Renal pelvis (tissue), 4 donors: Measurements from ENCODE around the gene CETP. TPM values are rescaled to one million over a fixed set of nuclear protein-coding genes. Genes with fewer than 3 reads are reported as not detected.
"Not testable (repeated sequence)": the region's sequence is repeated elsewhere in the genome, so short reads cannot be mapped to it uniquely, and the experiment has no call there.

Source experiments
- DNase-seq: peaks from one replicate; pipeline ENCODE4 v3.0.0-alpha.2; 2013
- polyA plus RNA-seq, 3 donors: library from polyadenylated mRNA; unstranded; fragments of 120-200 nt; gene quantifications; one replicate each; pipeline ENCODE4 v1.2.1, GENCODE V29; 2013; ENCODE audit not compliant: insufficient read length in 3 of 3

The CETP gene
- polyA plus RNA-seq, 3 donors: 10.2 to 12.1 (median 10.5) TPM

- DNase-seq: peak; percentile 63
Measured at GRCh38 chr16:56932721-56933619, 28.8 kb upstream of the CETP start.

- no peak for DNase-seq
Measured at GRCh38 chr16:56933828-56934598, 27.7 kb upstream of the CETP start.

- DNase-seq: not testable (repeated sequence)
Measured at GRCh38 chr16:56934599-56935145, 27.1 kb upstream of the CETP start.

- DNase-seq: no peak
Measured at GRCh38 chr16:56935201-56935600, 26.5 kb upstream of the CETP start.

GRCh38 chr16:56936491-56936890 lies 25.3 kb upstream of the CETP start:
- DNase-seq: no peak

GRCh38 chr16:56936950-56937349 lies 24.8 kb upstream of the CETP start:
- DNase-seq: no peak

GRCh38 chr16:56938664-56939513 lies 22.9 kb upstream of the CETP start:
- DNase-seq: no peak

- no peak for DNase-seq
Measured at GRCh38 chr16:56939801-56940200, 21.9 kb upstream of the CETP start.

- DNase-seq: no peak
Measured at GRCh38 chr16:56941092-56941491, 20.7 kb upstream of the CETP start.

- DNase-seq: no peak
Measured at GRCh38 chr16:56941856-56942331, 19.9 kb upstream of the CETP start.

- no peak for DNase-seq
Measured at GRCh38 chr16:56943761-56944375, 17.9 kb upstream of the CETP start.

GRCh38 chr16:56944954-56945839 lies 16.6 kb upstream of the CETP start:
- no peak for DNase-seq

GRCh38 chr16:56945847-56946527 lies 15.8 kb upstream of the CETP start:
- DNase-seq: no peak

- no peak for DNase-seq
Measured at GRCh38 chr16:56946767-56947603, 14.8 kb upstream of the CETP start.

GRCh38 chr16:56947604-56947995 lies 14.2 kb upstream of the CETP start:
- DNase-seq: no peak

GRCh38 chr16:56948234-56948633 lies 13.5 kb upstream of the CETP start:
- no peak for DNase-seq

- DNase-seq: no peak
Measured at GRCh38 chr16:56950051-56950450, 11.7 kb upstream of the CETP start.

- no peak for DNase-seq
Measured at GRCh38 chr16:56950455-56950854, 11.3 kb upstream of the CETP start.
